GM12878 (cell line): ENCODE results near the gene VMP1. TPM values are rescaled to one million over a fixed set of nuclear protein-coding genes. Genes with fewer than 3 reads are reported as not detected.

Source experiments
- microRNA counts: library from miRNA; unstranded; fragments of <30 nt; microRNA quantifications from one replicate; lab custom pipeline; 2016
- microRNA-seq: library from miRNA; unstranded; fragments of <30 nt; microRNA quantifications from one replicate; pipeline ENCODE4, GENCODE V29; 2018
- polyA plus RNA-seq, 11 experiments: library from polyadenylated mRNA; depleted of rRNA in 4 of 11; unstranded in 6 of 11; stranded (reverse) in 5 of 11; fragments of >200 nt; fragmentation: Nextera tagmentation in 4 of 11; fragmentation: Illumina TruSeq in 1 of 11; extraction: Ambion mirVana in 4 of 11; extraction: Trizol in 1 of 11; gene quantifications; 1 replicate in 1 of 11; 2 replicates in 10 of 11; pipeline versions ENCODE4 v1.2.1 to v1.2.3, GENCODE V29; 2011 to 2016; ENCODE audit warnings: inconsistent platforms in 2 of 11, missing spikeins in 2 of 11, low read depth in 1 of 11
- small RNA-seq: library from RNA; depleted of rRNA; stranded (forward); fragments of <200 nt; gene quantifications from one replicate; pipeline ENCODE3, GENCODE V24; 2014
- total RNA-seq, 4 experiments: library from RNA; depleted of rRNA in 3 of 4; stranded (reverse); fragments of >200 nt in 3 of 4; fragmentation: Illumina TruSeq in 1 of 4; extraction: Trizol in 1 of 4; gene quantifications; 2 replicates each; pipeline versions ENCODE4 v1.2.1 to v1.2.3, GENCODE V29; 2013 to 2021

VMP1 gene
- total and polyA plus RNA-seq, 10 of the 15 experiments (the other 5 are each of a cell fraction or from before 2014, with no cell fraction given), result 88.4 to 199 (median 132) TPM

MicroRNAs within 50 kb of the gene (microRNA counts, 767-probe panel; counts per million panel counts)
- 5,816 counts per million, percentile 99 among the panel's probes with 10 or more counts for microRNA hsa-miR-21-5p (lab: Ali Mortazavi, UCI)

Small RNAs within 50 kb of the gene (microRNA-seq; reads per million reads assigned to microRNA genes)
- gene MIR21, result 225,516 reads per million, percentile 100 among the genes with 10 or more reads in this experiment

Small RNAs within 50 kb of the gene (small RNA-seq; reads per million reads assigned to genes)
- gene AC040904.1 (not detected), gene RNU6-450P (not detected)

Other genes with a start within 250 kb of the VMP1 start
- 13.0 and 16.5 TPM in 2 replicates for gene DHX40, start 142.0 kb upstream of the VMP1 start, total RNA-seq (2014; rRNA removed)
- gene DHX40, start 142.0 kb upstream of the VMP1 start, total RNA-seq (2014; rRNA removed; fragmentation: Illumina TruSeq; extraction: Trizol), result 17.0 and 17.1 TPM in 2 replicates
- gene DHX40, start 142.0 kb upstream of the VMP1 start, total RNA-seq (2021), result 11.0 and 12.6 TPM in 2 replicates
- 29.2 and 50.0 TPM in 2 replicates for gene DHX40, start 142.0 kb upstream of the VMP1 start, polyA plus RNA-seq (2011; rRNA removed)
- 14.8 and 18.5 TPM in 2 replicates for gene DHX40, start 142.0 kb upstream of the VMP1 start, polyA plus RNA-seq (2014; fragmentation: Illumina TruSeq; extraction: Trizol)
- 1 to 10 TPM; 4.8 to 5.6 TPM for gene DHX40, start 142.0 kb upstream of the VMP1 start, polyA plus RNA-seq (2014; fragmentation: Nextera tagmentation; extraction: Ambion mirVana)
- 11.2 and 13.6 TPM in 2 replicates for gene DHX40, start 142.0 kb upstream of the VMP1 start, polyA plus RNA-seq (2014; rRNA removed)
- gene DHX40, start 142.0 kb upstream of the VMP1 start, polyA plus RNA-seq (2016; fragmentation: Nextera tagmentation; extraction: Ambion mirVana), result 1 to 10 TPM; 8.0 to 9.1 TPM
- 120 and 137 TPM in 2 replicates for gene CLTC, start 87.8 kb upstream of the VMP1 start, total RNA-seq (2014; rRNA removed)
- 139 and 141 TPM in 2 replicates for gene CLTC, start 87.8 kb upstream of the VMP1 start, total RNA-seq (2014; rRNA removed; fragmentation: Illumina TruSeq; extraction: Trizol)
- 178 and 188 TPM in 2 replicates for gene CLTC, start 87.8 kb upstream of the VMP1 start, total RNA-seq (2021)
- gene CLTC, start 87.8 kb upstream of the VMP1 start, polyA plus RNA-seq (2011; rRNA removed), result 140 and 178 TPM in 2 replicates
- 105 and 110 TPM in 2 replicates for gene CLTC, start 87.8 kb upstream of the VMP1 start, polyA plus RNA-seq (2014; fragmentation: Illumina TruSeq; extraction: Trizol)
- gene CLTC, start 87.8 kb upstream of the VMP1 start, polyA plus RNA-seq (2014; fragmentation: Nextera tagmentation; extraction: Ambion mirVana), result 10 to 100 TPM; 93.0 to 94.3 TPM
- 60.3 and 77.5 TPM in 2 replicates for gene CLTC, start 87.8 kb upstream of the VMP1 start, polyA plus RNA-seq (2014; rRNA removed)
- 100 to 1,000 TPM; 156 to 179 TPM for gene CLTC, start 87.8 kb upstream of the VMP1 start, polyA plus RNA-seq (2016; fragmentation: Nextera tagmentation; extraction: Ambion mirVana)
- 47.0 and 48.7 TPM in 2 replicates for gene PTRH2, start 224 bp upstream of the VMP1 start, total RNA-seq (2014; rRNA removed)
- 38.3 and 38.8 TPM in 2 replicates for gene PTRH2, start 224 bp upstream of the VMP1 start, total RNA-seq (2014; rRNA removed; fragmentation: Illumina TruSeq; extraction: Trizol)
- gene PTRH2, start 224 bp upstream of the VMP1 start, total RNA-seq (2021), result 37.7 and 41.7 TPM in 2 replicates
- gene PTRH2, start 224 bp upstream of the VMP1 start, polyA plus RNA-seq (2011; rRNA removed), result 81.6 and 94.8 TPM in 2 replicates
- gene PTRH2, start 224 bp upstream of the VMP1 start, polyA plus RNA-seq (2014; fragmentation: Illumina TruSeq; extraction: Trizol), result 73.0 and 84.6 TPM in 2 replicates
- gene PTRH2, start 224 bp upstream of the VMP1 start, polyA plus RNA-seq (2014; fragmentation: Nextera tagmentation; extraction: Ambion mirVana), result 100 to 1,000 TPM; 128 to 156 TPM
- gene PTRH2, start 224 bp upstream of the VMP1 start, polyA plus RNA-seq (2014; rRNA removed), result 62.5 and 67.5 TPM in 2 replicates
- gene PTRH2, start 224 bp upstream of the VMP1 start, polyA plus RNA-seq (2016; fragmentation: Nextera tagmentation; extraction: Ambion mirVana), result 10 to 100 TPM; 58.0 to 59.3 TPM
- gene TUBD1, start 185.3 kb downstream of the VMP1 start, total RNA-seq (2014; rRNA removed), result 9.2 and 9.4 TPM in 2 replicates
- 7.8 and 9.3 TPM in 2 replicates for gene TUBD1, start 185.3 kb downstream of the VMP1 start, total RNA-seq (2014; rRNA removed; fragmentation: Illumina TruSeq; extraction: Trizol)
- 7.7 TPM in 2 replicates for gene TUBD1, start 185.3 kb downstream of the VMP1 start, total RNA-seq (2021)
- 10.8 and 13.3 TPM in 2 replicates for gene TUBD1, start 185.3 kb downstream of the VMP1 start, polyA plus RNA-seq (2011; rRNA removed)
- 8.7 and 12.3 TPM in 2 replicates for gene TUBD1, start 185.3 kb downstream of the VMP1 start, polyA plus RNA-seq (2014; fragmentation: Illumina TruSeq; extraction: Trizol)
- 1 to 10 TPM; 5.3 to 6.6 TPM for gene TUBD1, start 185.3 kb downstream of the VMP1 start, polyA plus RNA-seq (2014; fragmentation: Nextera tagmentation; extraction: Ambion mirVana)
- gene TUBD1, start 185.3 kb downstream of the VMP1 start, polyA plus RNA-seq (2014; rRNA removed), result 6.1 and 7.0 TPM in 2 replicates
- gene TUBD1, start 185.3 kb downstream of the VMP1 start, polyA plus RNA-seq (2016; fragmentation: Nextera tagmentation; extraction: Ambion mirVana), result 10 to 100 TPM in 1 of 2 experiments, 1 to 10 TPM in 1; 8.0 to 10.3 TPM
- 24.3 and 26.3 TPM in 2 replicates for gene RPS6KB1, start 185.5 kb downstream of the VMP1 start, total RNA-seq (2014; rRNA removed)
- gene RPS6KB1, start 185.5 kb downstream of the VMP1 start, total RNA-seq (2014; rRNA removed; fragmentation: Illumina TruSeq; extraction: Trizol), result 29.4 and 30.1 TPM in 2 replicates
- 32.9 and 33.2 TPM in 2 replicates for gene RPS6KB1, start 185.5 kb downstream of the VMP1 start, total RNA-seq (2021)
- 23.6 and 31.5 TPM in 2 replicates for gene RPS6KB1, start 185.5 kb downstream of the VMP1 start, polyA plus RNA-seq (2011; rRNA removed)
- 32.5 and 38.5 TPM in 2 replicates for gene RPS6KB1, start 185.5 kb downstream of the VMP1 start, polyA plus RNA-seq (2014; fragmentation: Illumina TruSeq; extraction: Trizol)
- 10 to 100 TPM in 1 of 2 experiments, 1 to 10 TPM in 1; 6.6 to 11.5 TPM for gene RPS6KB1, start 185.5 kb downstream of the VMP1 start, polyA plus RNA-seq (2014; fragmentation: Nextera tagmentation; extraction: Ambion mirVana)
- 20.4 and 24.1 TPM in 2 replicates for gene RPS6KB1, start 185.5 kb downstream of the VMP1 start, polyA plus RNA-seq (2014; rRNA removed)
- 10 to 100 TPM; 27.8 to 29.5 TPM for gene RPS6KB1, start 185.5 kb downstream of the VMP1 start, polyA plus RNA-seq (2016; fragmentation: Nextera tagmentation; extraction: Ambion mirVana)